Fibroblast of peridontal ligament (primary cell): ENCODE results near the gene TULP4.
"Not testable (repeated sequence)": the region's sequence is repeated elsewhere in the genome, so short reads cannot be mapped to it uniquely, and the experiment has no call there.

Source experiments
- DNase-seq: peaks from one replicate; pipeline ENCODE4 v3.0.0-alpha.2; 2010; ENCODE audit errors: extremely low read depth

The TULP4 gene

DNA sequence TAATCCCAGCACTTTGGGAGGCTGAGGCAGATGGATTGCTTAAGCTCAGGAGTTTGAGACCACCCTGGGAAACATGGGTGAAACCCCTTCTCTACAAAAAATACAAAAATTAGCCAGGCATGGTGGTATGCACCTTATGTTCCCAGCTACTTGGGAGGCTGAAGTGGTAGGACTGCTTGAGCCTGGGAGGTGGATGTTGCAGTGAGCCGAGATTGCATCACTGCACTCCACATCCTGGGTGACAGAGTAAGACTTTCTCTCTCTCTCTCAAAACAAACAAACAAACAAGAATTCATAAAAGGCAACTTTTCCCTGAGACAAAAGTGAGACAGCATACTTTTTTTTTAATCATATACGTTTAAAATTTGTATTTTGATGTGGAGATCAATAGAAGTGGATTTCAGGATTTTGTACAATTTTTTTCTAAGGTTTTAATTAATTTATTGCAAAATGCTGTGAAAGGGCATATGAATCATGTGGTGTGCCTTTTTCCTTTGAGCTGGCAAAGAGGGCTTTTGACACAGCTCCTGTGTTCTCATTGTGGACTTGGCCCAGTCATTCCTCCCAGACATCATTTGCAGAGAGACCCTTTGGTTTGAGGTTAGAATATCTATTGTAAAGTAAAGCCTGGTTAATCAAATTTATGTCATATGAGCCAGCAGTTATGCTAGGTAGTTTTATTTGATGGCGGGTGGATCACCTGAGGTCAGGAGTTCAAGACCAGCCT, 77.1 kb downstream of the TULP4 start:
- DNase-seq = peak; percentile 8

DNA sequence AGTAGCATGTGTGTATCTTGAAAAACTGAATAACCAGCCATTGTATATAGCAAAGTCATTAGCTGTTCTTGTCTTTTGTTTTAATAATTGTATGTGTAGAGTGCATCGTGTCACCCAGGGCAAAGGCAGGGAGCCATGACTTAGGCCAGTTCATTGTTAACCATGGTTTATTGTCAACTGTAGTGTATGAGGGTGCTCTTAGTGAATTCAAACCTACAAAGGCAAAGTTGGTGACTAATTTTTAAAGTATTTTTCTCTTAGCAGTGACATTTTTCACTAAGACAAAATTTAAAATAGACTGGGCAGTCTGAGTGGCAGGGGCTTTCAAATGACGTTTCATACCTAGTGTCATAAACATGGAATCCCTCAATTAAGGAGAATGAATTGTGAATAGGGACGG, 79.0 kb downstream of the TULP4 start:
- no peak for DNase-seq

DNA sequence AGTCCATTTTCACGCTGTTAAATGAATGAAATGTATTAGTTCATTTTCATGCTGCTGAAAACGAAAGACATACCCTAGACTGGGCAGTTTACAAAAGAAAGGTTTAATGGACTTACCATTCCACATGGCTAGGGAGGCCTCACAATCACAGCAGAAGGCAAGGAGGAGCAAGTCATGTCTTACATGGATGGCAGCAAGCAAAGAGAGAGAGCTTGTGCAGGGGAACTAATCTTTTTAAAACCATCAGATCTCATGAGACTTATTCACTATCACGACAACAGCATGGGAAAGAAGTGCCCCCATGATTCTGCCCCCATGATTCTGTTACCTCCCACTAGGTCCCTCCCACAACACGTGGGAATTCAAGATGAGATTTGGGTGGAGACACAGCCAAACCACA, 79.7 kb downstream of the TULP4 start:
- DNase-seq = not testable (repeated sequence)

DNA sequence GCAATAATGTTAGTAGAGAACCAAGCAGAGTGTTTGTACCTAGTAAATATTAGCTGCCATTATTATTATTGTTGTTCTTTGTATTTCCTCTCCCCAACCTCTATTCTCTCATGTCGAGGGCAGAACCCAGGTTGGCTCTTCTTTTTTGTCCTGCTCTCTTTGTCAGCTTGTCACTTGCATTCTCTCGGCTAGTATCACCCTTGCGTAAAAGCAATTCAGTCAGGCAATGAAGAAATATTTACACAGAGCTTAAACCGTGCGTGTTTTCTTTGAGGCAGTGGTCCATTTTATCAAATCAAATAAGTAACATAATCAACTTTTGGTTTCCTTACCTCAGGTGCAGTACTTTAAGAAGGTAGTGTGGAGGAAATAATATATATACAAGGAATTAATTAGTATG, 83.9 kb downstream of the TULP4 start:
- DNase-seq = no peak

DNA sequence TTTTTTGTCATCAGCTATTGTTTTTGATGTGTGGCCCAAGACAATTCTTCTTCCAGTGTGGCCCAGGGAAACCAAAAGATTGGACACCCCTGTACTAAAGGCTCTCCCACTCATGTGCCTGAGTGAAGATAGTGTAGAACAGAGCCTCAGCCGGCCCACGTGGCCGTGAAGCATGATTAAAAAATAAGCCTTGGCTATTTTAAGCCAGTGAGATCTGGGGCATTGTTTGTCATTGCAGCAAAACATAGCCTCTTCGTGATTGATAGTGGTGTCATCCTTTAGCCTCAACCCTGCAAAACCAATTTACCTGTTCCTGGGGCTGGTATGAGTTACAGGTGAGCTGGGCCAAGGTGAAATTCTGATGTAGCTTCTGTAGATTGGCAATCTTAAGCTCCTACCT, 85.3 kb downstream of the TULP4 start:
- no peak for DNase-seq

DNA sequence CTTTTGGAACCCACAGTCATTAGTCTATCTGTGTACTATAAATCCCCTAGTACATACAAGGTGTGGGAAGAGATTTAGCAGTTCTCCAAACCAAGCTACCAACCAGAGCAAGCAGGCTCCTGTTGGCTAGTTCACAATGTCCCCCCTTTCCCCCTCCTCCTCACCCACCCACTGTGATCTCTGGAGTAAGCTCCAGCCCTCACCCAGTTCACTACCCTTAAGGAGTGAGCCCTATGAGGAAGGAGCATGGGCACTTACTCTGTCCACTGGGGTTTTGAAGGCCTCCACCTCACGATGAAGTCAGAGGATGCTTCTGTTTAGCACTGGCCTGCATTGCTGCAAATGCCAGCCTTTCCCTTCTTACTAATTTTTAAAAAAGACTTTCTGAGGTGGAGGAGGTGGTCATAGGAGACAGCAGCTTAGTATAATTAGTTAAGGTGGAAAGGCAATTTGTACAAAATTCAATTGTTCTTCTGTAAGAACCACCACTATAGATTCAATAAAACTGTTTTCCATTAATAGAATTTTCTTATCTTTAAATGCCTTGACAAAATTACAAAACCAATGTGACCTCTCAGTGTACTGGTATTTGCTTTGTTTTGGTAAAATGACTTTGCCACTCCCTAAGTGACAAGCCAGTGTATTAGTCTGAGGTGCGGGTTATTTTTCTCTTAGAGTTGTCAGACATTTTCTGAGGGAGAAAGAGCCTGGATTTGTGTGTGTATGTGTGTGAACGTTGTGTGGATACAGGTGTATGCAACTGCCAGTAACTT, 86.2 kb downstream of the TULP4 start:
- DNase-seq = no peak

DNA sequence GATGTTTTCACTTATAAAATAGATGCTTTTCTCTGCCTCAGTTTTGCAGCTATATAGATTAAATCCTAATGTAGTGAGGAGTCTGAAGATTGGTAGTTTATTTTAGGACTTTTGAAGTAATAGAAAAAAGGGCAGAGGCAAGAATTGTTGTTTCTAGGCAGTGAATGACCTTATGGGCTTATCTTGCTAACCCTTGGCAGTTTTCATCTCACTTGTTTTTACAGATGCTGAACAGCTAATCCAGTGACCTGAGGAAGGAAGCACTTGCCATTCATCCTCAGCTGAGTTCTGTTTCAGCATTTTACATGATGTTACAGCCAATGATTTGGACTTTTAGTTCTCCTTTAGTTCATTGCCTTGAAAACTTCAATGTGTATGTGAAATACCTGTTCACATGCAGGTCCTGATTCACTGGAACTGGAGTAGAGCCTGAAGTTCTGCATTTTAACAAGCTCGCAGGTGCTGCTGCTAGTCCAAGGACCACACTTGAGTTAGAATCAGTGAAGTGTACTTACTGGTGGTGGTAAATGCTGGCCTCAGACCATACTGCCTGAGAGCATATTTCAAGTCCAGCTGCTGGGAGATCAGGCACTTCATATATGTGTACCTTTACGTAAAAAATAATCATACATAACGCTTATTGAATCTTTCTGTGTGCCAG, 86.9 kb downstream of the TULP4 start:
- no peak for DNase-seq

DNA sequence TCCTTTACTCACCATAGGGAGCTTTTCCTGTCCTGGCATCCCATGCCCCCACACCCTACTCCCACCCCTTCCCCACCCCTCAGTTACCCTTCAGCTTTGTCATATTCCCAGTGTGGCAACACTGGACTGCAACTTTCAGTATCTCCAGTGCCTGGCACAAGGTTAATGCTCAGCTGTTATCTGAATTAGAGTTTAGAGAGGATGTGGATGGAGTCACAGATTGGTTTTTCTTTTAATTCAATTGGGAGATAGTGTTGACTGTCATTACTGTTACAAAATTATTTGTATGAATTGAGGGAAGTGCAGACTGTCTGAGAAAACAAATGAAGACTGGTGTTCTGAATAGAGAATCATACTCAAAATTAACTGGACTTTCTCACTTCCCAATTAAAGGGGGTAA, 89.9 kb downstream of the TULP4 start:
- no peak for DNase-seq

DNA sequence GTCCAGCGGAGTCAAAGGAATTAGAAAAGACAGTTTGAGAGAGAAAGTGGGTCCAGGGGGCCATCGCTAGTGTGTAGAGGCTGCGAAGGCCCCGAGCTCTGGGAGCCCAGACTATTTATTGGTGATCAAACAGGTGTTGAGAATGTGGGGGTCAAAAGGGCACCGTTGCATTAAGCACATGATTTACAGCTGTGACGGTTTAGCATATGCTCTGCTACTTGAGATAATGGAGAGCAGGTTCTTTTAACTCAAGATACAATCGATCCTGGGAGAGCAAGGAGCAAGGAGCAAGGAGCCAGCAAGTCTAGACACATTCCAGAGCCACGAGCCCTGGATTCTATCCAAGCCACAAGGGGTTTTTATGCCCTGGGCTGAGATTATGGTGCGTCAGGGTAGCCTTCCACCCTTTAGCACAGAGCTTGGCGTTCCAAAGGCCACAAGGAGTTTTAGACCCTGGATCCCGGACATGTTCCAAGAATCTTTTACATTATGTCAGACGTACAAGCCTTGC, 93.1 kb downstream of the TULP4 start:
- DNase-seq = peak; percentile 9

DNA sequence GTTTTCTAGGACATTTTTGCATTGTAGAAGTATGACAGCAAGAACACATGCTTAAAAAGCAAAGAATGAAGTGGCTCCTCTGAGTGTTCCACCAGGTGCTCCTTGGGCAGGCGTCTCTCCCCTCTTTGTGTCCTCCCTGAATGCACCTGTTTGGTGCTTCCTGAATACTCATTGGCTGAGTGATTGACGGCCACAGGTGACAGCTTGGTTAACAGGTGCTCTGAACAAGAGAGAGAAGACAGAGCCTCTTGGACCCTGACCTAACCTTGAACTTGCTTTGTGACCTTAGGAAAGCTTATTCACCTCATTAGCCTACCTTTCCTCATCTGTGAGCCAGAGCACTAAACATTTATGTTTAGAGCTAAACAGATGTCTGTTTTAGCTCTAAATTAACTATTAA, 93.7 kb downstream of the TULP4 start:
- no peak for DNase-seq

DNA sequence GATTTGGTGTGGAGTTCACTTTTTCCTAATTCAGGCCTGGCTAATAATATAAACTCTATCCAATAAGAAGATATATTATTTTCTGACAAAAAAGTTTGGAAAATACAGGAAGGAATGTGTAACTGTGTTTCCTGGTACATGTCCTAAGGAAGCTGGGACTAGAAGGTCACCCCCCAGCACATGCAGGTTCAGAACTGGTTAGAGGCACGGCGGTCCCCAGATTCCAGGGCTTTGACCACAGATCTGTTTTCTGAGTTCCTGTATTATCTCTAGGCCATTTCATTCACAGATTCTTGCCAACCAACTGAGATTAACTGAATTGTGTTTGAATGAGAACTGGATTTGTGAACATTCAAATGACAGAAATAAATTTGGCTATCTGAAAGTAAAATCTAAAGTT, 94.5 kb downstream of the TULP4 start:
- DNase-seq = no peak

DNA sequence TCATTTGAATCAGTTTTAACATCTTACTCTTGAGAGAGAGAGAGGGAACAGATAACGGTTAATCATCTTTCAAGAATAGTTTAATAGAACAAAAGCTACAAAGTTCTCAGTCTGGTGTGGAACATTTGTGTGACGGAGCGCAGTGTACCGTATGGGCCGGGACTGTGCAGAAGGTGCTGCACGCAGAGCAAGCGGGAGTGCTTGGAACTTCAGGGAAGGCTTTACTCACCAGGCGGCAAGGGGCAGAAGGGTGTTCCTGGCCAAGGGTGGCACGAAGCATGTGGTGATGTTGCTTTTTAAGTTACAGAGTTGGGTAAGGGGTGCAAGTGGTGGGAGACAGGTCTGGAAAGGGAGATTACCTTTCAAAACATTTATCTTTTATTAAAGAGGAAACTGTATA, 95.7 kb downstream of the TULP4 start:
- no peak for DNase-seq

DNA sequence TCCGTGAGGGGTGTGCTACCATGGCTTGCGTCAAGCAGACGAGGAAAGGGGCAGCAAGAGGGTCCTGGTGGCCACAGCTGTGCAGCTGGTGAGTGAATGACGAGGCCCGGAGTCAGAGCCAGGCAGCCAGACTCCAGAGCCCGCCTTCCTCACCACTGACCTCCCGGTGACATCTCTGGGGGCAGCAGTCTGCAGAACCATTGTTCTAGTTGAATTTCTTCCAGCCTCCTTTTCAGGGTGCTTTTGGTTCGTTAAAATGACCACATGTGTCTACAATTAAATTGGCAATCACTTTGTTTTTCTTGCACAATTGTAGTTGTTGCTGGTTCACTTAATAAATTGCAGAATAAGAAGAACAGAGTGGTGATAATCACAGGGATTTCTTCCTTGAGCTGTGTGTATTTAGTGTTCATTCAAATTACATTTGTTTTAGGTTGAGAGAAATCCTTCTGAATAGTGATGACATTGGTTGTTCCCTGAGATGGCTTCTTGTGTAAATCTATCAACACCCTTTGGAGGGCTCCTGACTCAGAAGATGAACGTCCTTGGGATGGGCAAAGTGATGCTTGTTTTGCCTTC, 96.4 kb downstream of the TULP4 start:
- peak; percentile 72 for DNase-seq

DNA sequence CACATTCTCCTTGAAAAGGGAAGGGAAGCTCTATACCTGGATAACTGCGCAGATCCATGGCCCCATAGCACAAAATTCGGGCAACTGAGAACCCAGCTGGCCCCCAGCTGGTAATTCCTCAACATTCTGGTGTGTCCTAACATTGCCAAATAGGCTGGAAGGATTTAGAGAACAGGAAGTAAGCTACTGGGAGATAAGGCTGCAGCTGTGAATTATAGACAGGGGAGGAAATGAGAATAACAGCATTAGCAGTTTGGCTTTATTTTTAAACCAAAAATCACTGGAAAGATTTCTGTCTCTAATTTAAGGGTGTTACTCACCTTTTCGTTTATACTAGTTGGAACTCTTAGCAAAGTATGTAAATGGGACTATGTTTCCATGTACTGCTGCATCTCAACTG, 97.2 kb downstream of the TULP4 start:
- DNase-seq = peak; percentile 30

DNA sequence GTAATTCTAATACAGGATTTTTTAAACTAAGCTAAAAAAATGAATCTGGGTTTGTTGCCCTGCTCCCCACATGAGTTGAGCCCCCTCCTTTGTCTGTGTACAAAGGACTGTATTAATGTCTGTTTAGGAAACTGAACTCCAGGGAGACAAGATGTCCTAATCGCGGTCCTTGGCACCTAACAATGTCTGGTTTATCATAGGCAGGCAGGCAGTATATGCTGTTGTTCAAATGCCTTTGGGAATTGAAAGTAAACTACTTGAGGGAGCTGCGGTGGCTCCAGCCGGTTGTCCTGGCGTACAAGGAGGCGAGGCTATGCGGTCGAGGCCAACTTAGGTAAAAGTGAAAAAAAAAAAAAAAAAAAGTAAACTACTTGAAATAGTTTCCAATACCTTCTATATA, 98.5 kb downstream of the TULP4 start:
- no peak for DNase-seq

DNA sequence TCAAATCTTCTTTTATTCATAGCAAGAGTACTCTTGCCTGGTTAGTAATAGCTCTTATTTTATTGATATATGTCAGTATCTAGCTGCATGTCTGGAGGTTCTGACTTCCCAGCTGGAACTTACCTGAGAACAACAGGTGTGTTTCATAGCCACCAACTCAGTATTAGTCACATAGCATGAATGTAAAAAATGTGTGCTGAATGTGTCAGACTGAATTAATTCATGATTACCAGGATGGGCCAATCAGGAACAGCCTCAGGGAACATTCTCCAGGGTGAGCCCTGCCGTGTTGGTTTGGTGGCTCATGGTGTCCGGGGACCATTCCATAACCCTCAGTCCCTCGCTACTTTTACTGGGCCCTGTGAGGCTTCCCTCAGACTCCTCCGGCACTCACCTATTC, 99.7 kb downstream of the TULP4 start:
- no peak for DNase-seq

DNA sequence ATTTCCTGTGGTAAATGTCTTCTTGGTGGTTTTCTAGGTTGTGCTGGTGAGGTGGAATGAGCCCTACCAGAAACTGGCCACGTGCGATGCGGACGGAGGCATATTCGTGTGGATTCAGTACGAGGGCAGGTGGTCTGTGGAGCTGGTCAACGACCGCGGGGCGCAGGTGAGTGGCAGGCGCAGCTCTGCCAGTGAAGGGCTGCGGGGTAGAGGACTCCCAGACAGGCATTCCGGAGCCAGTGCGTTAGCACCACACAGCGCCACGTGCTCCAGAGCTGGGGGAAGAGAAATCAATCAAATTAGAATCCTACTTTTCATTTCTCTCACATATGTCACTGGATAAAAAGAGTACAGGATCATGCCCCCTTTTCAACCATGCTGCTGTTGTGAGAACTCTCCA, 100.8 kb downstream of the TULP4 start:
- no peak for DNase-seq

DNA sequence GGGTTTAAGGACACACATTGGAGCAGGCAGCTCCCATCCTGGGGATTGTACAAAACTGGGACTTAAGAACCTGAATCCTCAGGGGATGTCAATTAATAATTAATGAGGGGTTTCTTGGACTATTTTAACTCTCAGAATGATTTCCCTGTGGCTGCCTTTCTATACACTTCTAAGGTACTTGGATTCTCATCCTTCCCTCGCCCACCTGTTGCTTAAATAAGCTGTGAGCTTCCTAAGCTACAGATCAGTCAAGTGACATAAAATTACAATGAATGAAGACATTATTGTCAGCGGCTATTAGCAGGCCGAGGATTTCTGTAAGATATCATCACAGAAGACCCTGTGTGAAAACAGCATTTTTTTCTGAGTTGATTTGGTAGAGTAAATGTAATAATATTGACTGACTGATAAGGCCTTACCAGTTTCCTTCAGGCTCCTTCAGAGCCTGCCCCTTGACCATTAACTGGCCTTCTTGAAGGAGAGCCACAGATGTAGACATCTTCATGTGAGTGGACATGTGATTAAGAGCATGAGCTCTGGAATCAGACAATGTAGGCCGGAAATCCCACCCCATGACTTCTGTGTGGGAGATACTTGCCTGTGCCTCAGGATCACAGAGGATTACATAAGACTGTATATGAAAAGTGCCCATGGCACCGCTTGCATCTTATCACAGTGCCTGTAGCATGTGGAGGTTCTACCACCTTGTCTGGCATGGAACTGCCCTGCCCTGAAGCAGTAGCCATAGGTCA, 101.7 kb downstream of the TULP4 start:
- no peak for DNase-seq

DNA sequence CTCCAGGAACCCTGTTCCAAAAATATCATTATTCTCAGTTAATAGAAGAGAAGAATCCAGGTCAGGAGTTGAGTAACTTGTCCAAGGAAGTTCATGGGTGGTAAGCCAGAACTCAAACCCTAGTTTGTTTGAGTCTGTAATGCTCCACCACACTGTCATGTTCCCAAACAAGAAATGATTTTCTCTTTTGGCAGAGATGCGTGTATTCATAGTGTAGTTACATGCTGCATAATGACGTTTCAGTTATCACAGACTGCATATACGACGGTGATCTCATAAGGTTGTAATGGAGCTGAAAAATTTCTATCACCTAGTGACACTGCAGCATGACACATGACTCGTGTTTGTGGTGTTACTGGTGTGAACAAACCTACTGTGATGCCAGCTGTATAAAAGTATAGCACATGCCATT, 102.6 kb downstream of the TULP4 start:
- DNase-seq = no peak

DNA sequence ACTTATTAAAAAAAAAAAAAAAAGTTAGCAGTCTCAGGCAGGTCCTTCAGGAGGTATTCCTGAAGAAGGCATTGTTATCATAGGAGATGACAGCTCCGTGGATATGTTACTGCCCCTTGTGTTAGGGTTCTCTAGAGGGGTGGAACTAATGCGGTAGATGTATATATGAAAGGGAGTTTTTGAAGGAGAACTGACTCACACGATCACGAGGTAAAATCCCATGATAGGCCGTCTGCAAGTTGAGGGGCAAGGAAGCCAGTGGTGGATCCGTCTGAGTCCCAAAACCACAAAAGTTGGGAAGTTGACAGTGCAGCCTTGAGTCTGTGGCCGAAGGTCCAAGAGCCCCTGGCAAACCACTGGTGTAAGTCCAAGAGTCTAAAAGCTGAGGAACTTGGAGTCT, 103.4 kb downstream of the TULP4 start:
- no peak for DNase-seq

DNA sequence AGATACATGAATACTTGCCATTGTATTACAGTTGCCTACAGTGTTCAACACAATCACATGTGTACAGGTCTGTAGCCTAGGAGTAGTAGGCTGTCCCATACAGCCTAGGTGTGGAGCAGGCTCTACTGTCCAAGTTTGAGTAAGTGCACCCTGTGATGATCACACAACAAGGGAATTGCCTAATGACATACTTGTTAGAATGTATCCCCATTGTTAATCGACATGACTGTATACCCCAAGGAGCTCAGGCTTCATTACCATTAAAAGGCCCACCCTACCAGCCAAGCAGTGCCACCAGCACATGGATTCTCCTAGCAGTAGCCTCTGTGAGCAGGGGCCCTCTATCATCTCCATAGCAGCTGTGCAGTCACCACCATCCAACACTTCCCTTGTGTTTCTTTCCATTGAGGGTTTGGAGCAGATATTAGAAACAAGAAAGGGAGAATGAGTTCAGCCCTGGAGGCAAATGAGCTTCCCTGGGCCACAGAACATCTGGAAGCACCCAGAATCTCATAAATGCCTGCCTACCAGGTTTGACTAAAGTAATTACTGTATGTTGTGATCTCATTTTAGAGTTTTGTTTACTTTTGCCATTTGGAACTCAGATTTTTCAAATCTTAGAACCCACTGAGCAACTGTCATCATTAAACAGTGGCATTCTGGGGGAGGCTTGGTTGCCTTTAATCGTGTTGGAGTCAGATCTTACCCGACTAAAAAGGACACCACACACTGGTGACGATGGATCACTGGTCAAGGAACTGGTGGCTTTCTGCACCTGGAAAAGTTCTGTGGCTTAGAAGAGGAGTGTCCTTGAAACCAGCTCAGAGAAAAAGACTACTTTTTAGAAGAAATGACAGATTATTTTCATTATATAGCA, 104.9 kb downstream of the TULP4 start:
- peak; percentile 37 for DNase-seq
